ENCODE results near the gene TCOF1.

The TCOF1 gene

GRCh38 chr5:150357326-150358260 is at the start of gene TCOF1:
Gene TCOF1 (plus strand): TSS chr5:150357697. CDS start chr5:150357747, 50 bp downstream.
- FAIRE-seq = peak; percentile 95
- DNase-seq (ENCODE audit: extremely low spot score, insufficient read length, low read depth) = peak; percentile 93

GRCh38 chr5:150309101-150309885 is 48.2 kb upstream of the TCOF1 start:
- FAIRE-seq = no peak
- DNase-seq (ENCODE audit: extremely low spot score, insufficient read length, low read depth) = no peak

- FAIRE-seq = no peak
These were observed 47.6 kb upstream of the TCOF1 start for GRCh38 chr5:150309886-150310239.

GRCh38 chr5:150310246-150310645 is 47.3 kb upstream of the TCOF1 start:
- DNase-seq (ENCODE audit: extremely low spot score, insufficient read length, low read depth) (no peak), FAIRE-seq (no peak)

More at GRCh38 chr5:150309886-150310239, 47.6 kb upstream of the TCOF1 start:
- no peak for DNase-seq (ENCODE audit: extremely low spot score, insufficient read length, low read depth)

- DNase-seq (ENCODE audit: extremely low spot score, insufficient read length, low read depth) = no peak
- FAIRE-seq = no peak
These were observed 46.3 kb upstream of the TCOF1 start for GRCh38 chr5:150311015-150311692.

- no peak for FAIRE-seq
- no peak for DNase-seq (ENCODE audit: extremely low spot score, insufficient read length, low read depth)
These were observed 45.0 kb upstream of the TCOF1 start for GRCh38 chr5:150312518-150312917.

- FAIRE-seq (no peak), DNase-seq (ENCODE audit: extremely low spot score, insufficient read length, low read depth) (no peak)
These were observed 44.0 kb upstream of the TCOF1 start for GRCh38 chr5:150313501-150313900.

GRCh38 chr5:150313921-150314716 is 43.4 kb upstream of the TCOF1 start:
- DNase-seq (ENCODE audit: extremely low spot score, insufficient read length, low read depth) (no peak), FAIRE-seq (no peak)

GRCh38 chr5:150315245-150315644 is 42.3 kb upstream of the TCOF1 start:
- DNase-seq (ENCODE audit: extremely low spot score, insufficient read length, low read depth) = no peak
- no peak for FAIRE-seq

- DNase-seq (ENCODE audit: extremely low spot score, insufficient read length, low read depth) (no peak), FAIRE-seq (no peak)
These were observed 41.2 kb upstream of the TCOF1 start for GRCh38 chr5:150316320-150316719.

- no peak for FAIRE-seq
- no peak for DNase-seq (ENCODE audit: extremely low spot score, insufficient read length, low read depth)
These were observed 40.2 kb upstream of the TCOF1 start for GRCh38 chr5:150317048-150318003.

GRCh38 chr5:150318613-150319483 is 38.6 kb upstream of the TCOF1 start:
- DNase-seq (ENCODE audit: extremely low spot score, insufficient read length, low read depth) (no peak), FAIRE-seq (no peak)

- FAIRE-seq = no peak
These were observed 38.1 kb upstream of the TCOF1 start for GRCh38 chr5:150319484-150319790.

GRCh38 chr5:150320044-150320613 is 37.4 kb upstream of the TCOF1 start:
- FAIRE-seq (no peak), DNase-seq (ENCODE audit: extremely low spot score, insufficient read length, low read depth) (no peak)

More at GRCh38 chr5:150319484-150319790, 38.1 kb upstream of the TCOF1 start:
- DNase-seq (ENCODE audit: extremely low spot score, insufficient read length, low read depth) = no peak

GRCh38 chr5:150321211-150321610 is 36.3 kb upstream of the TCOF1 start:
- FAIRE-seq (no peak), DNase-seq (ENCODE audit: extremely low spot score, insufficient read length, low read depth) (no peak)

GRCh38 chr5:150321784-150322183 is 35.7 kb upstream of the TCOF1 start:
- no peak for FAIRE-seq

GRCh38 chr5:150322202-150322601 is 35.3 kb upstream of the TCOF1 start:
- no peak for DNase-seq (ENCODE audit: extremely low spot score, insufficient read length, low read depth)
- FAIRE-seq = no peak

More at GRCh38 chr5:150321784-150322183, 35.7 kb upstream of the TCOF1 start:
- DNase-seq (ENCODE audit: extremely low spot score, insufficient read length, low read depth) = no peak

Data from GM18507 (cell line).